Gastrocnemius medialis (tissue), 4 donors: ENCODE data around the gene SELENOO.

Source experiments
- CTCF ChIP-seq, 5 experiments: fragments of 450-650 bp in 3 of 5; fragments of 200-600 bp in 2 of 5; sonication (generic) in 2 of 5; IDR thresholded peaks in 4 of 5; conservative IDR thresholded peaks in 1 of 5; 1 replicate in 4 of 5; 2 replicates in 1 of 5; pipeline ENCODE4 v1.5.1; 2016 to 2019; ENCODE audit warnings: antibody characterized with exemption in 5 of 5, mild to moderate bottlenecking in 3 of 5, moderate library complexity in 3 of 5
- POLR2A ChIP-seq, 2 donors: fragments of 450-650 bp; IDR thresholded peaks; one replicate each; pipeline ENCODE4 v1.6.1; 2017; ENCODE audit warnings: antibody characterized with exemption in 2 of 2, mild to moderate bottlenecking in 2 of 2, moderate library complexity in 2 of 2

GRCh38 chr22:50199251-50199721, 1.5 kb upstream of the SELENOO start:
- TF ChIP-seq CTCF (IDR thresholded peaks at IDR 0.05 in 4 of 5, conservative IDR thresholded peaks at IDR 0.05 in 1 of 5) (no peak), POLR2A (IDR thresholded peaks at IDR 0.05) (no peak)
